Upper lobe of right lung (tissue), 1 donor: ENCODE data around the gene NOLC1. TPM values are rescaled to one million over a fixed set of nuclear protein-coding genes. Genes with fewer than 3 reads are reported as not detected.

Source experiments
- ATAC-seq: fragments of 200-7000 bp; cut with Tn5 transposase; one replicate; pipeline ENCODE4 v1.9.1; 2020; ENCODE audit warnings: mild to moderate bottlenecking, moderate library complexity
- DNase-seq: peaks from one replicate; pipeline ENCODE4 v3.0.0-alpha.2; 2020
- H3K27ac ChIP-seq: fragments of 200-600 bp; one replicate; pipeline ENCODE4 v1.8.0; 2022
- H3K27me3 ChIP-seq: fragments of 200-600 bp; one replicate; pipeline ENCODE4 v1.8.0; 2022; ENCODE audit warnings: mild to moderate bottlenecking
- H3K36me3 ChIP-seq: fragments of 200-600 bp; one replicate; pipeline ENCODE4 v1.8.0; 2022
- H3K4me1 ChIP-seq: fragments of 200-600 bp; one replicate; pipeline ENCODE4 v1.8.0; 2022
- H3K4me3 ChIP-seq: fragments of 200-600 bp; one replicate; pipeline ENCODE4 v1.8.0; 2022; ENCODE audit warnings: mild to moderate bottlenecking
- H3K9me3 ChIP-seq: fragments of 200-600 bp; one replicate; pipeline ENCODE4 v1.8.0; 2022
- intact Hi-C: fragments of 100-400 bp; cut with DNase I; formaldehyde crosslinking; loops from one replicate; pipeline ENCODE4 v1.11.0; 2022
- total RNA-seq: library from RNA; stranded (reverse); fragmentation: NEBNext Ultra II Directional; extraction: Animal tissue kit (Norgen Biotek cat#: 25700); gene quantifications from one replicate; pipeline ENCODE4 v1.2.1, GENCODE V29; 2021
- TF ChIP-seq, protein P1 (sequence below): fragments of 200-600 bp; IDR thresholded peaks from one replicate; pipeline ENCODE4 v1.8.0; 2022; ENCODE audit warnings: antibody characterized with exemption
- donor health status: DM: no; HTN: yes; CAD: no; lungs with severe emphysema.

Gene NOLC1
- total RNA-seq, 1 donor from 2014 or later, result 37.9 TPM

DNA sequence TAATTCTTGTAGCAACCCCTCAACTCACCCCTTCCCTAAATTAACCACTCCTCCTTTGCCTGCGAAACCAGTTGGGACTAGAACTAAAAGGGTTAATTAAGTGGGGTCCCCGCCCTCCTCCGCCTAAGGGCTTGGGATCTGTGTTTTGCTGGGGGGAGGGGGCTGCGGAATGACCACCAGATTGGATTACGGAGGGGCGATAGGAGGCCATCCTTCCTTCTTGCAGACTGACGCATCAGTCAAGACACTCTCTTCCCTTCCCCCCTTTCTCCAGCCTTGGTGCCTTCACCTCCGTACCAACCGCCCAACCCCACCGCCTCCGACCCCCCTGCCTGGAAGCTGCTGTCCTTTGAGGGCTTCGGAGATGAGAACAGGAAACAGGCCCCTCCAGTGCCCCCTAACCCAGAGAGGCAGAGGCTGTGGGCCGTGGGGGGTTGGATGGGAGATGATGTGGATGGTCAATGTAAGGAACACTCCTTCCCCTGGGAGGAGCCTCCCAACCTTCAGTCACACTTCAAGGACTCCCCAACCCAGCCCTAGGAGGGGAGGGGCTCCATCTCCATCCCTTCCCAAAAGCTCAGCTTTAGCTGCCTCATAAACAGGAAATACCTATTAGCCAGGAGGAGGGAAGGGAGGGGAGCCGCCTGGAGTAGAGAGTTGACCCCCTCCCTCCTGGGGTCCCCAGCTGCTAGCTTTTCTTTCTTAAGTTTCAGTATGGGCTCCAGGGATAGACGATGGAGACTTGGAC is 31.0 kb upstream of the NOLC1 start:
- peak overlapping the region; percentile 99 for H3K27ac ChIP-seq
- TF ChIP-seq, protein P1, sequence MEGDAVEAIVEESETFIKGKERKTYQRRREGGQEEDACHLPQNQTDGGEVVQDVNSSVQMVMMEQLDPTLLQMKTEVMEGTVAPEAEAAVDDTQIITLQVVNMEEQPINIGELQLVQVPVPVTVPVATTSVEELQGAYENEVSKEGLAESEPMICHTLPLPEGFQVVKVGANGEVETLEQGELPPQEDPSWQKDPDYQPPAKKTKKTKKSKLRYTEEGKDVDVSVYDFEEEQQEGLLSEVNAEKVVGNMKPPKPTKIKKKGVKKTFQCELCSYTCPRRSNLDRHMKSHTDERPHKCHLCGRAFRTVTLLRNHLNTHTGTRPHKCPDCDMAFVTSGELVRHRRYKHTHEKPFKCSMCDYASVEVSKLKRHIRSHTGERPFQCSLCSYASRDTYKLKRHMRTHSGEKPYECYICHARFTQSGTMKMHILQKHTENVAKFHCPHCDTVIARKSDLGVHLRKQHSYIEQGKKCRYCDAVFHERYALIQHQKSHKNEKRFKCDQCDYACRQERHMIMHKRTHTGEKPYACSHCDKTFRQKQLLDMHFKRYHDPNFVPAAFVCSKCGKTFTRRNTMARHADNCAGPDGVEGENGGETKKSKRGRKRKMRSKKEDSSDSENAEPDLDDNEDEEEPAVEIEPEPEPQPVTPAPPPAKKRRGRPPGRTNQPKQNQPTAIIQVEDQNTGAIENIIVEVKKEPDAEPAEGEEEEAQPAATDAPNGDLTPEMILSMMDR, result no peak
- peak; percentile 16 for ATAC-seq
- peaks cover 33% of the 10 kb centered on the region for H3K4me1 ChIP-seq
- no peaks in the 10 kb centered on the region for H3K27me3 ChIP-seq
- H3K36me3 ChIP-seq, result no peaks in the 10 kb centered on the region
- intact Hi-C loops, result no loop called here
- peak; percentile 76 for DNase-seq
- H3K9me3 ChIP-seq, result no peaks in the 10 kb centered on the region
- H3K4me3 ChIP-seq, result peak overlapping the region; percentile 83

DNA sequence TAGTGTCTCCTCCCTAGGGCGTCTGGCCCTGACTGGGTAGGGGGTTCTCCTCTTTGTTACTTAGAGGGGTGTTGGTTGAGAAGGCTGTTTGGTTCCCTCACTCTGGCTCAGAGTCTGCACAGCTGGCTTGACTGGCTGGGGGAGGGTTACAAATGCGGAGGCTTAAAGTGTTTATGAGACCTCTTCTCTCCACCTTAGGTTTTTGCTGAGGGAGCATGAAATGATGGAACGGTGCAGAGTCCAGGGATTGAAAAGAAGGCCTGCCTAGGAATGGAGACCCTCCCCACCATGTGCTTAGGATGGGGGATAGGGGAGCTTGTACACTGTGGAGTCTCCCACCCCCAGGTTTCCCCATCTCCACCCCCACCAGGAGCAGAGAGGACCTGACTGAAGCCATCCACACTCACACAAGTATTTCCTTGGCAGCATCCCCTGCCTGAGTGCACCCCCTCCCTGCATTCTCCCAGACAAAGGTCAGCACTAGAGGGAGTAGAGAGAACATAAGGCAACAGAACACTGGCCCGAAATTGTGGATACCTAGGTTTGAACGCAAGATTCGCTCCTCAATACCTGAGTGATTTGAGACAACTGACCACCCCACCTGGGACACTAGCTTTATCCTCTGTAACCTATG is 30.3 kb upstream of the NOLC1 start:
- intact Hi-C loops, result no loop called here
- no peaks in the 10 kb centered on the region for H3K9me3 ChIP-seq
- H3K4me3 ChIP-seq, result peak overlapping the region; percentile 83
- no peaks in the 10 kb centered on the region for H3K27me3 ChIP-seq
- ATAC-seq, result no peak
- DNase-seq, result no peak
- H3K27ac ChIP-seq, result peak overlapping the region; percentile 99
- no peaks in the 10 kb centered on the region for H3K36me3 ChIP-seq
- peaks cover 26% of the 10 kb centered on the region for H3K4me1 ChIP-seq
- TF ChIP-seq, protein P1, result no peak

DNA sequence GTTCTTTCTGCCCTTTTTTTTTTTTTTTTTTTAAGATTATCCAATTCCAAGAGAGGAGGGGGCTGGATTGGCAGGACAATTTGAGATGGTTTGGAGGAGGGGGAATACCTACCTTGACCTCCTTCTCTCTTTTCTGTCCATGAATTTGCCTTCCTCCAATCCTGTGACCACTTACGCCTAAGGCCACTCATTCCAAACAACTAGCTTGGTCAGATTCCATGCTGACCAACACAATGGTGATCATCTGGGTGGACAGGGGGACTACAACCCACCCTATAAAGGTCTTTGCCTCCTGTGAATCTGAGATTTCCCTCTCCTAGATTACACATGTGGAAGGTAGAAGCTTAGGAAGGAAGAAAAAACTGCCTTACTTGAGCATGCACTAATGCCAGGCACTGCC is 29.7 kb upstream of the NOLC1 start:
- Histone ChIP-seq H3K4me3 (no peak overlapping the region), H3K9me3 (no peaks in the 10 kb centered on the region), H3K27me3 (no peaks in the 10 kb centered on the region), H3K4me1 (peaks cover 20% of the 10 kb centered on the region), H3K27ac (peak overlapping the region; percentile 99), H3K36me3 (no peaks in the 10 kb centered on the region)
- ATAC-seq (no peak), DNase-seq (no peak)
- TF ChIP-seq, protein P1, result no peak
- intact Hi-C loops, result no loop called here

GRCh38 chr10:102123223-102123622 is 29.0 kb upstream of the NOLC1 start:
- DNase-seq, result no peak
- Histone ChIP-seq H3K4me3 (no peak overlapping the region), H3K27me3 (no peaks in the 10 kb centered on the region), H3K9me3 (no peaks in the 10 kb centered on the region), H3K27ac (peak overlapping the region; percentile 99), H3K4me1 (peaks cover 13% of the 10 kb centered on the region), H3K36me3 (no peaks in the 10 kb centered on the region)
- TF ChIP-seq, protein P1, result no peak
- intact Hi-C loops, result no loop called here
- ATAC-seq, result no peak

DNA sequence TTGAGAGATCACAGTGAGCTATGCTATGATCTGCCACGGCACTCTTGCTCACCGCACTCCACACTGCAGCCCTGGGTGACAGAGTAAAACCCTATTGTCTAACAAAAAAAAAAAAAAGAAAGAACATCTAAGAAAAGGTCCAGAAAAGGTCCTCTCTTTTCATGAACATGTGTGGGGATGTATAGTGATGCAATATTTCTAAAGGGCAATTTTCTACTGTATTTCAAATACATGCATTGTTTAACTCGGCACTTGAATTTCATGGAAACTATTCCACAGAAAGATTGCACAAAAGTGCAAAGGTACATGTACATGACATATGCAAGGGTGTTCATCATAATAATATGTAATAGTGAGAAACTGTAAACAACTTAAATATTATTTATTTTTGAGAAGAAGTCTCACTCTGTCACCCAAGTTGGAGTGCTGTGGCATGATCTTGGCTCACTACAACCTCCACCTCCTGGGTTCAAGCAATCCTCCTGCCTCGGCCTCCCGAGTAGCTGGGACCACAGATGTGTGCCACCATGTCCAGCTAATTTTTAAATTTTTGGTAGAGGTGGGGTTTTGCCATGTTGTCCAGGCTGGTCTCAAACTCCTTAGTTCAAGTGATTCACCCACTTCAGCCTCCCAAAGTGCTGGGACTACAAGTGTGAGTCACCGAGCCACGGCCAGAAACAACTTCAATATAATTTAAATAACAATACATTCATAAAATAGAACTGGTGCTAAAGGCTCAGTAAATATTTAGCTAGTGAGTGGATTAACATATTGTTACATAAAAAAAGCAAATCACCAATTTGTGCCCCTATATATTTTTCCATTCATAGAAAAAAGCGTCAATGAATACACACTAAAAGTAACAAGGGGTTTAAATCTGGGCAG is 20.7 kb upstream of the NOLC1 start:
- H3K27ac ChIP-seq, result peak overlapping the region; percentile 97
- TF ChIP-seq, protein P1, result no peak
- ATAC-seq, result no peak

More for the DNA sequence above, 20.7 kb upstream of the NOLC1 start:
- no peak for DNase-seq
- Histone ChIP-seq H3K4me3 (no peak overlapping the region), H3K36me3 (no peaks in the 10 kb centered on the region), H3K27me3 (no peaks in the 10 kb centered on the region), H3K4me1 (peaks cover 27% of the 10 kb centered on the region), H3K9me3 (no peaks in the 10 kb centered on the region)
- intact Hi-C loops, result no loop called here
